ACC112 (cell line): ENCODE data around the gene CATSPER3.

Source experiments
- H2AFZ ChIP-seq: fragments of 200-600 bp; sonication (generic); one replicate; pipeline ENCODE4 v1.6.0; 2017; ENCODE audit warnings: antibody characterized with exemption, low read length; ENCODE audit not compliant: unreplicated experiment
- H3K27ac ChIP-seq: fragments of 200-600 bp; sonication (generic); 2 replicates; pipeline ENCODE4 v1.5.1; 2014; ENCODE audit warnings: low read depth, mild to moderate bottlenecking, antibody characterized with exemption, low read length, moderate library complexity
- H3K27me3 ChIP-seq: fragments of 200-600 bp; sonication (generic); 2 replicates; pipeline ENCODE4 v1.6.1; 2014; ENCODE audit warnings: mild to moderate bottlenecking, antibody characterized with exemption, low read length, moderate library complexity, mixed read lengths; ENCODE audit not compliant: insufficient read depth
- H3K36me3 ChIP-seq: fragments of 200-600 bp; sonication (generic); 2 replicates; pipeline ENCODE4 v1.6.1; 2016; ENCODE audit warnings: mild to moderate bottlenecking, antibody characterized with exemption, low read length, moderate library complexity, mixed read lengths; ENCODE audit not compliant: insufficient read depth
- H3K4me1 ChIP-seq: fragments of 200-600 bp; sonication (generic); one replicate; pipeline ENCODE4 v1.6.1; 2016; ENCODE audit warnings: low read length, mixed read lengths; ENCODE audit not compliant: insufficient read depth, unreplicated experiment, control insufficient read depth
- H3K4me3 ChIP-seq: fragments of 200-600 bp; sonication (generic); 2 replicates; pipeline ENCODE4 v1.5.1; 2014; ENCODE audit warnings: mild to moderate bottlenecking, low read depth, low read length
- H3K79me2 ChIP-seq: fragments of 200-600 bp; sonication (generic); one replicate; pipeline ENCODE4 v1.6.0; 2016; ENCODE audit warnings: low read length; ENCODE audit not compliant: control insufficient read depth, unreplicated experiment, insufficient read depth

The CATSPER3 gene

DNA sequence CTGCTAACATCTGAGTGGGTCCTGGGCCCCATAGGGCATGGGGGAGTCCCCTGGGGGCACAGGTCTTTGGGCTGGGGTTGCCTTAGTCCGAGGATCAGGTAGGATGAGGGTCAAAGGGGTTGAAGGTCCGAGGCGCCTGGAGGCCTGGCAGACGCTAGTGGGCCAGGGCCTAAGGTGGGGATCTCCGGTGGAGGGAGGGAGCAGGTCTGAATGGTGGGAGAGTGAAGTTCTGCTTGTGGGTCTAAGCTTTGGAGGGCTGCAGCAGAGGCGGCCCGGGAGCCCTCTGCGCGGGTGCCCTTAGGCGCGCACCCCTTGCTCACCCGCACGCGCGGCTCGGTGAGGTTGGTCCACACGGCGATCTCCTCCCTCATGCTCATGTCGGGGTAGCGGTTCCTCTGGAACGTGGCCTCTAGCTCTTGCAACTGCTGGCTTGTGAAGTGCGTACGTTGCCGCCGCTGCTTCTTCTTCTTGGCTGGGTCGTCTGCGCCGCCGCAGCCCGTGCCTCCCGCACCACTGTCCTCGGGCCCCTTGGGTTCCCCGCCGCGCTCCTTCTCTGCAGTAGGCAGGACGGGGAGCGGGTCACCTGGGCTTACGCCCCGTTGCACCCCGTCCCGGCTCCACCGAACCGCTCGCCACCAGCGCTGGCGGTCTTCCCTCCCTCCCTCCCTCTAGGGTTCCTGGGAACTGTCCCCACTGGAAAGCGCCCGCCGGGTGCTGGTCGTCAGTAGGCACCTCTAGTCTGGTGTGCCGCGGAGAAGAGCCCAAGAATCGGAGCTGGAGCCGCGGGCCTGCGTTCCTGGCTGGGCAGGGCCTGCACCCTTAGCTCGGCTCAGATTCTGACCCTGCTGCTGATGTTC, 63.5 kb downstream of the CATSPER3 start:
- H3K27me3 ChIP-seq: no peaks in the 10 kb centered on the region
- peaks cover 43% of the 10 kb centered on the region for H3K79me2 ChIP-seq
- H3K36me3 ChIP-seq: 0 out of 2 replicates have a peak, but pooled peaks cover 5% of the 10 kb centered on the region
- H2AFZ ChIP-seq: peak overlapping the region; percentile 73
- peak overlapping the region; percentile 47 for H3K27ac ChIP-seq
- no peaks in the 10 kb centered on the region for H3K4me1 ChIP-seq
- peak overlapping the region; percentile 100 for H3K4me3 ChIP-seq

DNA sequence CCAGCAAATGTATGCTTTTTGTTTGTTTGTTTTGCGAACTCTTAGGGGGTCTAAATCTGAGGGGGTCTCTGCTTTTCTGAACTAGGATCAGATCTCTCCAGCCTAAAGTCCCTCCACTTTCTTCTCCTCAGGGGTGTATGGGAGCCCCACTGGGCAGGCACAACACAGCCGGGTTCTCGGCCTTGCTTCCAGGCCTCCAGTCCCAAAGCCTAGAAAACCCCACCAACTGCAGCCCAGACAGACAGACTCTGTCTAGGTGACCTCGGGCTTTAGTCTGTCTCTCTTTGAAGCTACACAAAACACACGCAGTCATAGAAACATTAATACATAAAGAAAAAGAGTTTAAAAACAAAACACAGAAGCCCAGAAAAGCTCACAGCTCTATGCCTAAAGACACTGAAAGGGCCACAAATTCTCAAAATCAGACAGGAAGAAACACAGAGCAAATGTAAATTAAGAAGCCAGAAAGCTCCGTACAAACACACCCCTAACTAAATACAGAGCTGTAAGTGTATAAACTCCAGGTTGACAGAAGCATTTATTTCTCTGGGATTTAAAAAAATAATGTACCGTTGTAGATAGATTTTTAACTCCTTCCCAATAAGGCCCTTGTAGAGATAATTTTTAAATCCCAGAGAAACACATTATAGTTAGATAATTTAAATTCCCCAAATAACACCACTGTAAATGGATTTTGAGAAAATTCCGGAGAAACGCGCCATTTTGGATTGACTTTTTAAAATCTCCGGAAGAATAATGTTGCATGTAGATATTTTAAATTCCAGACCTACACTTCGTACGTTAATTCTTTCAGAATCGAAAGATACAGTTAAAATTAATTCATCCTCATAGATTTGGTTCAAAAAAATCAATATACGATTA, 64.3 kb downstream of the CATSPER3 start:
- 0 out of 2 replicates have a peak, but pooled peaks cover 5% of the 10 kb centered on the region for H3K36me3 ChIP-seq

DNA sequence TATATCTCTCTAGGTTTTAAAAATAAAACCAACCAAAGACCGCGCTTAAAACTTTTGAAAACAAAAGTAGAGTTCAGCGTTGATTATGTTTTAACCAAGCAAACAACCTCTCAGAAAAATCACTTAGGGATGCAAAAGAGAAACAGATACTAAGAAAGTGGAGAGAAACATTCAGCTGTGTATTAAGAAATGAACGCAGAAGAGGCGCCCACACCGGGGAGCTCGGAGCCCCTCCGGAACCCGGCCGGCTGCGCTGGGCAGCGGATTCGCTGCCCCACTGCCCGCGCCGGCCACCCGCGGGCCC, 64.9 kb downstream of the CATSPER3 start:
- Histone ChIP-seq H3K36me3 (0 out of 2 replicates have a peak, but pooled peaks cover 5% of the 10 kb centered on the region), H3K27ac (peak overlapping the region; percentile 15; the same call in 1 of the 2 replicates), H3K4me1 (no peaks in the 10 kb centered on the region), H2AFZ (peak overlapping the region; percentile 91), H3K4me3 (peak overlapping the region; percentile 100), H3K27me3 (peaks cover 7% of the 10 kb centered on the region), H3K79me2 (peaks cover 43% of the 10 kb centered on the region)

More for the DNA sequence above, 64.3 kb downstream of the CATSPER3 start:
- peak overlapping the region; percentile 100 for H3K4me3 ChIP-seq
- 0 out of 2 replicates have a peak, but pooled peaks cover 2% of the 10 kb centered on the region for H3K27me3 ChIP-seq
- H3K79me2 ChIP-seq: peaks cover 43% of the 10 kb centered on the region
- no peaks in the 10 kb centered on the region for H3K4me1 ChIP-seq
- peak overlapping the region; percentile 35 for H3K27ac ChIP-seq
- peak overlapping the region; percentile 91 for H2AFZ ChIP-seq

DNA sequence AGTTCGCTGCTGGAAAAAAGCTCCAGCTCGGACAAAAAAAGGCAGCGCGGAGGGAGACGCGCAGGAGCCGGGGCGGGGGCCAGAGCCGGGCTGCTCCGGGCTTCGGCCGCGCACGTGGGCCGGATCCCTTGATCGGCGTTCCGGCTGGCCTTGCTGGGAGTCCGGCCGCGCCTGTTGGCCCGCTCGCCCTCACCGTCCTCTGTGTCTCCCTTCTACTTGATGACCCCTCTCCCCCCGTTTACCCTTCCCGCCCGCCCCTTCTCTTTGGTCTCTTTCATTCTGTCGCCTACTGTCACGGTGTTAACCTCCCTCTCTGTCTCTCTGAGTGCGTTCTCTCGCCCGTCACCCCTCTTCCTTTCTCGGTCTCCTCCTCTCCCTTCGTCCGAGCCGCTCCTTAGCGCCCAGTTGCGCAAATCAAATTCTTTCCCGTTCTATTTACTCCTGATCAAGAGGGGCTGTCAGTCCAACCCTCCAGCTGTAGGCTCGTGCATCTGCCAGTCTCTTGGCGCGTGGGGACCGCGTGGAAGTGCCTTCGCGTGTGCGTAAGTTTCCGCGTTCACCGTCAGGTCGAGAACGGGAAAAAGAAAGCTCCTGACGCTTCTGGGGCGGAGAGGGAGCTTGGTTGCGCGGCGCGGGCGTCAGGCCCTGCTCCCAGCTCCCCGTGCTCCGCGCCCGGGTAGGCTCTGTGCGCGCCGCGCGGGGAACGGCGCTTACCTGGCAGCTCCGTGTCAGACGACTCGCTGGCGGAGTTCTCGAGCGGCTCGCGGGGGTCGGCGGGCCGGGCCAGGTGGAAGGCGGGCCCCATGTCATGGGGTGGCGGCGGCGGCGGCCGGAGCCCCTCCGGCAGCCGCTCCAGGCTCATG, 65.5 kb downstream of the CATSPER3 start:
- H3K79me2 ChIP-seq: peaks cover 43% of the 10 kb centered on the region
- H3K27ac ChIP-seq: 0 out of 2 replicates have a peak overlapping the region, but pooled peaks have one; percentile 15
- 0 out of 2 replicates have a peak, but pooled peaks cover 5% of the 10 kb centered on the region for H3K36me3 ChIP-seq
- H2AFZ ChIP-seq: peak overlapping the region; percentile 94
- no peaks in the 10 kb centered on the region for H3K4me1 ChIP-seq
- peaks cover 13% of the 10 kb centered on the region for H3K27me3 ChIP-seq
- H3K4me3 ChIP-seq: peak overlapping the region; percentile 100

DNA sequence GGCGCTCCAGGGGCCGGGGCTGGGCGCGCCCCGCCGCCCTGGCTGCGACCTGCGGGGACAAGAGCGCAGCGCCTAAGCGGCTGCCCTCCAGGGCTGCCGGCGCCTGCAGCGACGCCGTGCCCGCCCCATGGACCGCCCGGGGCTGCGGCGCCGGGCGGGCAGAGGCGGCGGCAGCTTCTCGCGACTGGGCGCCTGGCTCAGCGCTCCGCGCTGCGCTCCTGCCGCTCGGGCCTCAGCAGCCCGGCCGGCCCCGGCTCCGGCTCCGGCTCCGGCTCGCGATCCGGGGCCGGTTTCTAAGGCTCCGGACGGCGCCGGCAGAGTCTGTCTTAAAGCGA, 66.2 kb downstream of the CATSPER3 start, which contains the start of gene PITX1:
Gene PITX1 (minus strand): TSS at position 328 of the 335 bp plus-strand sequence. CDS start 347 bp downstream, outside the sequence.
- Histone ChIP-seq H3K79me2 (peaks cover 43% of the 10 kb centered on the region), H2AFZ (peak within 1 kb of the TSS; percentile 94), H3K27me3 (peaks cover 20% of the 10 kb centered on the region), H3K4me3 (peak within 1 kb of the TSS; percentile 100), H3K36me3 (0 out of 2 replicates have a peak, but pooled peaks cover 3% of the 10 kb centered on the region), H3K4me1 (no peaks in the 10 kb centered on the region), H3K27ac (no peak within 1 kb of the TSS)

DNA sequence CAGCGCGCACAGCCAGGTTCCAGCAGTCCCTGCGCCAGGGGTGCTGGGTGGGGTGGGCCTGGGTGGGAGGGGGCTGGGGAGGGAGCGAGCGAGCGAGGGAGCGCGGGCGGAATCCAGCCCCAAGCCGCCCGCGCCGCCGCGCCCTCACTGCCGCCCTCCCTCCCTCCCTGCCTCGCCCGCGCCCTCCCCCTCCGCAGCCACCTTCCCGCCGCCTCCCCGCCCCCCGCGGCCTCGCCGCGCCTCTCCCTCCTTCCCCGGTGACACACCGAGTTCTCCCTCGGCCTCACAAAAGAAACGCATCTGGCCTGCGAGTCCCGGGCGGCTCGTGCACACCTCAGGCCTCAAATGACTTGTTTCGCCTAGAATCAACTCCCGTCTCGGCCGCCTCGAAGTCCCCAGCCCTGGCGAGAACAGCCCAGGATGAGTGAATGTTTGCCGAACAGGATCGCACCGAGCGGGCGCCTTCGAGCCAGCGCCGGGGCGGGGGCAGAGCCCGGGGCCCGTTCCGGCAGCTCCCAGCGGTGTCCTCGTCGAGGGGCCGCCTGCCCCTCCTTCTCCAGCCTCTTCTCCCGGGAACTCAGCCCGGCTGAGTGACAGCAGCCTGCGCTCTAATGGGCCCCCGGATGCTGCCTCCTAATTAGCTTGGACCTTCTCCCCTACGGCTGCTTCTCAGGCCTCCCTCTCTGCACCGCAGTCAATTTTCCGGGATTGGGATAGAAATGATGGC, 66.7 kb downstream of the CATSPER3 start:
- Histone ChIP-seq H3K27ac (no peak overlapping the region), H3K4me3 (peak overlapping the region; percentile 100), H3K79me2 (peaks cover 40% of the 10 kb centered on the region), H3K4me1 (no peaks in the 10 kb centered on the region), H3K36me3 (no peaks in the 10 kb centered on the region), H2AFZ (peak overlapping the region; percentile 81), H3K27me3 (peaks cover 25% of the 10 kb centered on the region)

DNA sequence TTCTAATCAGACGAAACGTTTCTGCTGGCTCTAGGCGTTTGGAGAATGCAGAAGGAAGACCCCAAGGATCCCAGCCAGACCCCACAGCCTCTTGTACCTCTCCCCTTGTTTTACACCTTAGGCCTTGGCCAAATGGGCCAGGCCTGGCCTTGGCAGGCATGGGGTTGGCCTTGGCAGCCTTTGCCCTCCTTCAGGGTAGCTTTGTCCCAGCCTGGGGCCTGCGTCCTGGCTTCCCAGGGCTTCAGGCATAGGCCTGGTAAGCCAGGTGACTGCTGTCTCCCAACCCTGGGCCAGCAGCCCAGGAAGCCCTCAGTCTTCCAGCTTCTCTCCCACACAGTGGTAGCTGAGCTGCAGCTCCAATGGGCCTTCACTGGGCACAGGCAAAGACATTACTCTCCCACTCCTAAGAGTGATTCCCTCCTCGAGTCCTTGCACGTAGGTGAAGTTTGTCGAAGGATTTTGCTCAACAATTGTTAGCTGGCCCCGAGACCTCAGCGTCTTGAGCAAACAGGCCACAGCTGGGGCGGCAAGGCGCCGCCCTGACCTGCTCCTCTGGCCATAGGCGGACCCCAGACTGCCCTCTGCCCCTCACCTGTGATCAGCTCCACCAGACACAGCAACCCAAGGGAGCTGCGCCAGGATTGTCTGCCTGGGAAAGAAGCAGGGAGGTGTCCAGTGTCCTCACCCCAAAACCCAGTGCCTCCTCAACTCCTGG, 67.4 kb downstream of the CATSPER3 start:
- H3K27me3 ChIP-seq: peaks cover 32% of the 10 kb centered on the region
- peak overlapping the region; percentile 100 for H3K4me3 ChIP-seq
- no peak overlapping the region for H2AFZ ChIP-seq
- peaks cover 35% of the 10 kb centered on the region for H3K79me2 ChIP-seq
- no peak overlapping the region for H3K27ac ChIP-seq
- H3K4me1 ChIP-seq: no peaks in the 10 kb centered on the region
- no peaks in the 10 kb centered on the region for H3K36me3 ChIP-seq

DNA sequence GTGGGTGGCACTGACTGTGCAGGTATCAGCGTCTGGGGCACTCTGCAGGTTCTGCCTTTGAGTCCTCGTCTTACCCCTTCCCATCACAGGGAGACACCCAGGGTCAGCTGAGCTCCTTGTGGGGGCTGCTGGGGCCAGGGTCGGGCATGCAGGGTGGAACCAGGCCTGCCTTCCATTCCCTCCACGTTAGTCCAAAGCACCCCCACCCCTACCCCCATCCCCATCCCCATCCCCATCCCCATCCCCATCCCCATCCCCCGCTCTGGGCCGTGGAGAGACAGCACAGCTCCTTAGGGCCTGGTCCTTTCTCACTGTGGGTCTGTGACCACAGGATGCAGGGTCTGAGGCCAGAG, 67.9 kb downstream of the CATSPER3 start:
- Histone ChIP-seq H2AFZ (no peak overlapping the region), H3K36me3 (no peaks in the 10 kb centered on the region), H3K4me3 (no peak overlapping the region), H3K27me3 (peaks cover 38% of the 10 kb centered on the region), H3K27ac (no peak overlapping the region), H3K4me1 (no peaks in the 10 kb centered on the region), H3K79me2 (peaks cover 30% of the 10 kb centered on the region)

DNA sequence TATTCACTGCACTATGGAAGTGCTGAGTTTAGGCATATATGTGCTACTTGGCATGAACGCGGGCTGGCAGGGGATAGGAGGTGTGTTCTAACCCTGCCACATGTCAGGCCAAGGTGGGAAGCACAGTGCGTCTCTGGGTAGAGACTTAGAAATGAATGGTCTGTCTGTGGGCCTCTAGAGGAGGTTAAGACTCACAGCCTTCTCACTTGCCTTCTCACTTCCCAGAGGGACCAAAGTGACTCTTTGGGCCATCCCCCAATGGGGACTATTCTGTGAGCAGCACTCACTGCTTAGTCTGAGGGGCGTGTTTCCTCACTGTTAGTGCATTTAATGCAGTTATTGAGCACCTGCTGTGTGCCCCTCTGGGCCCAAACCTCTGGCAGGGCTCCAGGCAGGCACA, 68.7 kb downstream of the CATSPER3 start:
- Histone ChIP-seq H3K27me3 (peaks cover 45% of the 10 kb centered on the region), H3K4me3 (no peak overlapping the region), H3K36me3 (no peaks in the 10 kb centered on the region), H3K27ac (no peak overlapping the region), H2AFZ (no peak overlapping the region), H3K79me2 (peaks cover 22% of the 10 kb centered on the region), H3K4me1 (no peaks in the 10 kb centered on the region)
